ENCODE measurements around the gene ZRANB1. TPM values are rescaled to one million over a fixed set of nuclear protein-coding genes. Genes with fewer than 3 reads are reported as not detected.

ZRANB1 gene
- total and polyA plus RNA-seq, 2 of the 13 experiments (the other 11 are each of a cell fraction or from before 2014, with no cell fraction given): 10.3 to 19.6 TPM

DNA sequence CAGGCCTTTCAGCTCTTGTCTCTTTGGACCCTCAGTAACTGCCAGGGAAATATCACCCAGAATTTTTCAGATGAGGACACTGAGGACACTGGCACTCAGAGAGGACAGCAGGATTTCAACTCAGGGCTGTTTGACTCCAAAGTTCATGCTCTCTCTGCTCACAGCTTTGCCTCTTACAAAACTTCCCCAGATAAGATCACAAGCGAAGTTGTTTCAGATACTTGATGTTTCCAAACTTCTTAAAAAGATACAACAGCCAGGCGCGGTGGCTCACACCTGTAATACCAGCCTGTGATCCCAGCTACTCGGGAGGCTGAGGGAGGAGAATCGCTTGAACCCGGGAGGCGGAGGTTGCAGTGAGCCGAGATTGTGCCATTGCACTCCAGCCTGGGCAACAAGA is 32.4 kb upstream of the ZRANB1 start (continued):
- TF ChIP-seq, protein P1, sequence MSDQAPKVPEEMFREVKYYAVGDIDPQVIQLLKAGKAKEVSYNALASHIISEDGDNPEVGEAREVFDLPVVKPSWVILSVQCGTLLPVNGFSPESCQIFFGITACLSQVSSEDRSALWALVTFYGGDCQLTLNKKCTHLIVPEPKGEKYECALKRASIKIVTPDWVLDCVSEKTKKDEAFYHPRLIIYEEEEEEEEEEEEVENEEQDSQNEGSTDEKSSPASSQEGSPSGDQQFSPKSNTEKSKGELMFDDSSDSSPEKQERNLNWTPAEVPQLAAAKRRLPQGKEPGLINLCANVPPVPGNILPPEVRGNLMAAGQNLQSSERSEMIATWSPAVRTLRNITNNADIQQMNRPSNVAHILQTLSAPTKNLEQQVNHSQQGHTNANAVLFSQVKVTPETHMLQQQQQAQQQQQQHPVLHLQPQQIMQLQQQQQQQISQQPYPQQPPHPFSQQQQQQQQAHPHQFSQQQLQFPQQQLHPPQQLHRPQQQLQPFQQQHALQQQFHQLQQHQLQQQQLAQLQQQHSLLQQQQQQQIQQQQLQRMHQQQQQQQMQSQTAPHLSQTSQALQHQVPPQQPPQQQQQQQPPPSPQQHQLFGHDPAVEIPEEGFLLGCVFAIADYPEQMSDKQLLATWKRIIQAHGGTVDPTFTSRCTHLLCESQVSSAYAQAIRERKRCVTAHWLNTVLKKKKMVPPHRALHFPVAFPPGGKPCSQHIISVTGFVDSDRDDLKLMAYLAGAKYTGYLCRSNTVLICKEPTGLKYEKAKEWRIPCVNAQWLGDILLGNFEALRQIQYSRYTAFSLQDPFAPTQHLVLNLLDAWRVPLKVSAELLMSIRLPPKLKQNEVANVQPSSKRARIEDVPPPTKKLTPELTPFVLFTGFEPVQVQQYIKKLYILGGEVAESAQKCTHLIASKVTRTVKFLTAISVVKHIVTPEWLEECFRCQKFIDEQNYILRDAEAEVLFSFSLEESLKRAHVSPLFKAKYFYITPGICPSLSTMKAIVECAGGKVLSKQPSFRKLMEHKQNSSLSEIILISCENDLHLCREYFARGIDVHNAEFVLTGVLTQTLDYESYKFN (CRISPR knock-in tag; conservative IDR thresholded peaks at IDR 0.05): peak; percentile 75
- TF ChIP-seq ZNF616 (CRISPR knock-in tag; IDR thresholded peaks at IDR 0.05; ENCODE audit: low read depth): no peak
- no peak for TF ChIP-seq CREB1 (IDR thresholded peaks at IDR 0.05)
- TF ChIP-seq CREB1 (CRISPR knock-in tag; IDR thresholded peaks at IDR 0.05): no peak
- TF ChIP-seq, protein P2, sequence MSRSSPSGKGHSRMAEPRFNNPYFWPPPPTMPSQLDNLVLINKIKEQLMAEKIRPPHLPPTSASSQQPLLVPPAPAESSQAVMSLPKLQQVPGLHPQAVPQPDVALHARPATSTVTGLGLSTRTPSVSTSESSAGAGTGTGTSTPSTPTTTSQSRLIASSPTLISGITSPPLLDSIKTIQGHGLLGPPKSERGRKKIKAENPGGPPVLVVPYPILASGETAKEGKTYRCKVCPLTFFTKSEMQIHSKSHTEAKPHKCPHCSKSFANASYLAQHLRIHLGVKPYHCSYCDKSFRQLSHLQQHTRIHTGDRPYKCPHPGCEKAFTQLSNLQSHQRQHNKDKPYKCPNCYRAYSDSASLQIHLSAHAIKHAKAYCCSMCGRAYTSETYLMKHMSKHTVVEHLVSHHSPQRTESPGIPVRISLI (CRISPR knock-in tag; IDR thresholded peaks at IDR 0.05; ENCODE audit: borderline replicate concordance): peak; percentile 35; the same call in 1 of the 2 replicates
- TF ChIP-seq ATRX (CRISPR knock-in tag; IDR thresholded peaks at IDR 0.05; ENCODE audit: borderline replicate concordance): no peak
- no peak for TF ChIP-seq NCOA1 (CRISPR knock-in tag; IDR thresholded peaks at IDR 0.05)
- TF ChIP-seq, protein P3, sequence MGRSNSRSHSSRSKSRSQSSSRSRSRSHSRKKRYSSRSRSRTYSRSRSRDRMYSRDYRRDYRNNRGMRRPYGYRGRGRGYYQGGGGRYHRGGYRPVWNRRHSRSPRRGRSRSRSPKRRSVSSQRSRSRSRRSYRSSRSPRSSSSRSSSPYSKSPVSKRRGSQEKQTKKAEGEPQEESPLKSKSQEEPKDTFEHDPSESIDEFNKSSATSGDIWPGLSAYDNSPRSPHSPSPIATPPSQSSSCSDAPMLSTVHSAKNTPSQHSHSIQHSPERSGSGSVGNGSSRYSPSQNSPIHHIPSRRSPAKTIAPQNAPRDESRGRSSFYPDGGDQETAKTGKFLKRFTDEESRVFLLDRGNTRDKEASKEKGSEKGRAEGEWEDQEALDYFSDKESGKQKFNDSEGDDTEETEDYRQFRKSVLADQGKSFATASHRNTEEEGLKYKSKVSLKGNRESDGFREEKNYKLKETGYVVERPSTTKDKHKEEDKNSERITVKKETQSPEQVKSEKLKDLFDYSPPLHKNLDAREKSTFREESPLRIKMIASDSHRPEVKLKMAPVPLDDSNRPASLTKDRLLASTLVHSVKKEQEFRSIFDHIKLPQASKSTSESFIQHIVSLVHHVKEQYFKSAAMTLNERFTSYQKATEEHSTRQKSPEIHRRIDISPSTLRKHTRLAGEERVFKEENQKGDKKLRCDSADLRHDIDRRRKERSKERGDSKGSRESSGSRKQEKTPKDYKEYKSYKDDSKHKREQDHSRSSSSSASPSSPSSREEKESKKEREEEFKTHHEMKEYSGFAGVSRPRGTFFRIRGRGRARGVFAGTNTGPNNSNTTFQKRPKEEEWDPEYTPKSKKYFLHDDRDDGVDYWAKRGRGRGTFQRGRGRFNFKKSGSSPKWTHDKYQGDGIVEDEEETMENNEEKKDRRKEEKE (IDR thresholded peaks at IDR 0.05): no peak
- TF ChIP-seq, protein P4, sequence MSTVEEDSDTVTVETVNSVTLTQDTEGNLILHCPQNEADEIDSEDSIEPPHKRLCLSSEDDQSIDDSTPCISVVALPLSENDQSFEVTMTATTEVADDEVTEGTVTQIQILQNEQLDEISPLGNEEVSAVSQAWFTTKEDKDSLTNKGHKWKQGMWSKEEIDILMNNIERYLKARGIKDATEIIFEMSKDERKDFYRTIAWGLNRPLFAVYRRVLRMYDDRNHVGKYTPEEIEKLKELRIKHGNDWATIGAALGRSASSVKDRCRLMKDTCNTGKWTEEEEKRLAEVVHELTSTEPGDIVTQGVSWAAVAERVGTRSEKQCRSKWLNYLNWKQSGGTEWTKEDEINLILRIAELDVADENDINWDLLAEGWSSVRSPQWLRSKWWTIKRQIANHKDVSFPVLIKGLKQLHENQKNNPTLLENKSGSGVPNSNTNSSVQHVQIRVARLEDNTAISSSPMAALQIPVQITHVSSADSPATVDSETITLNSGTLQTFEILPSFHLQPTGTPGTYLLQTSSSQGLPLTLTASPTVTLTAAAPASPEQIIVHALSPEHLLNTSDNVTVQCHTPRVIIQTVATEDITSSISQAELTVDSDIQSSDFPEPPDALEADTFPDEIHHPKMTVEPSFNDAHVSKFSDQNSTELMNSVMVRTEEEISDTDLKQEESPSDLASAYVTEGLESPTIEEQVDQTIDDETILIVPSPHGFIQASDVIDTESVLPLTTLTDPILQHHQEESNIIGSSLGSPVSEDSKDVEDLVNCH (CRISPR knock-in tag; IDR thresholded peaks at IDR 0.05): no peak
- TF ChIP-seq ZNF331 (CRISPR knock-in tag; IDR thresholded peaks at IDR 0.05): no peak
- TF ChIP-seq SIX1 (CRISPR knock-in tag; IDR thresholded peaks at IDR 0.05; ENCODE audit: borderline replicate concordance): no peak
- TF ChIP-seq SMAD1 (CRISPR knock-in tag; IDR thresholded peaks at IDR 0.05; ENCODE audit: borderline replicate concordance, low read depth): no peak
- TF ChIP-seq HDAC1 (CRISPR knock-in tag; IDR thresholded peaks at IDR 0.05): 0 out of 2 replicates have a peak, but pooled peaks have one; percentile 34
- no peak for TF ChIP-seq ZNF556 (CRISPR knock-in tag; IDR thresholded peaks at IDR 0.05; ENCODE audit: borderline replicate concordance)
- TF ChIP-seq SATB2 (CRISPR knock-in tag; IDR thresholded peaks at IDR 0.05): no peak
- TF ChIP-seq ZNF510 (CRISPR knock-in tag; IDR thresholded peaks at IDR 0.05; ENCODE audit: low read depth): no peak
- TF ChIP-seq ZNF225 (CRISPR knock-in tag; IDR thresholded peaks at IDR 0.05): no peak
- TF ChIP-seq NFKBIZ (CRISPR knock-in tag; IDR thresholded peaks at IDR 0.05): no peak
- TF ChIP-seq ETV5 (CRISPR knock-in tag; IDR thresholded peaks at IDR 0.05; ENCODE audit: borderline replicate concordance): no peak; the same call in 1 of the 2 replicates
- TF ChIP-seq KDM5B (CRISPR knock-in tag; IDR thresholded peaks at IDR 0.05; ENCODE audit: borderline replicate concordance): no peak
- TF ChIP-seq PRPF4 (IDR thresholded peaks at IDR 0.05; ENCODE audit: low read depth, low read length, poor library complexity, severe bottlenecking): no peak
- TF ChIP-seq ZNF562 (CRISPR knock-in tag; IDR thresholded peaks at IDR 0.05; ENCODE audit: borderline replicate concordance): no peak

Measured in HepG2 (cell line).